OCI-M2 (cell line): ENCODE data around the gene PAQR4.

Source experiments
- DNase-seq: peaks from one replicate; lab custom pipeline; 2025; ENCODE audit not compliant: unreplicated experiment; lab: John Stamatoyannopoulos, UW

PAQR4 gene

DNA sequence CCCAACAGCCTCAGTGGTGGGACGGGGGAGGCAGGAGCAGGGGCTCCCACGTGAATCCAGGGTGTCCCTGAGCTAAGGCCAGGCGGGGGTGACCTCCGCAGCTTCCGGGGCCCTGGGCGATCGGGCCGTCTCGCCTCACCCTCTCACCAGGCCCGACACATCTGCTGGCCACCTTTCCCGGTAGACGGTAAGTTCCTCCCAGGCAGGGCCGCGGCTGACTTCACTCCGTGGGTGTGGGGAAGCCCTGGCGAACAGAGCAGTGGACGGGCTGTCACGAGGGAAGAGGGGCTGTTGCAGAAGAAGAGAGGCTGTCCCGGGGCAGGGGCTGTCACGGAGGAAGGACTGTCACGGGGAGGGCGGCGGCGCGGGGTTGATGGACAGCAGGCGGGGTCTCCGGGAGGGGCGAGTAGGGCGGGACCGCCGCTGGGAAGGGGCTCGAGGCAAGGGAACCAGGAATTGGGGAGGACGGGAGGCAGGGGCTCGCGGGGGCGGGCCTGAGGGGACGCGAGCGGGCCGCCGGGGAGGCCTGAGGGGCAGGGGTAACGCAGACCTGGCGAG, 10.6 kb downstream of the PAQR4 start:
- DNase-seq: no peak

DNA sequence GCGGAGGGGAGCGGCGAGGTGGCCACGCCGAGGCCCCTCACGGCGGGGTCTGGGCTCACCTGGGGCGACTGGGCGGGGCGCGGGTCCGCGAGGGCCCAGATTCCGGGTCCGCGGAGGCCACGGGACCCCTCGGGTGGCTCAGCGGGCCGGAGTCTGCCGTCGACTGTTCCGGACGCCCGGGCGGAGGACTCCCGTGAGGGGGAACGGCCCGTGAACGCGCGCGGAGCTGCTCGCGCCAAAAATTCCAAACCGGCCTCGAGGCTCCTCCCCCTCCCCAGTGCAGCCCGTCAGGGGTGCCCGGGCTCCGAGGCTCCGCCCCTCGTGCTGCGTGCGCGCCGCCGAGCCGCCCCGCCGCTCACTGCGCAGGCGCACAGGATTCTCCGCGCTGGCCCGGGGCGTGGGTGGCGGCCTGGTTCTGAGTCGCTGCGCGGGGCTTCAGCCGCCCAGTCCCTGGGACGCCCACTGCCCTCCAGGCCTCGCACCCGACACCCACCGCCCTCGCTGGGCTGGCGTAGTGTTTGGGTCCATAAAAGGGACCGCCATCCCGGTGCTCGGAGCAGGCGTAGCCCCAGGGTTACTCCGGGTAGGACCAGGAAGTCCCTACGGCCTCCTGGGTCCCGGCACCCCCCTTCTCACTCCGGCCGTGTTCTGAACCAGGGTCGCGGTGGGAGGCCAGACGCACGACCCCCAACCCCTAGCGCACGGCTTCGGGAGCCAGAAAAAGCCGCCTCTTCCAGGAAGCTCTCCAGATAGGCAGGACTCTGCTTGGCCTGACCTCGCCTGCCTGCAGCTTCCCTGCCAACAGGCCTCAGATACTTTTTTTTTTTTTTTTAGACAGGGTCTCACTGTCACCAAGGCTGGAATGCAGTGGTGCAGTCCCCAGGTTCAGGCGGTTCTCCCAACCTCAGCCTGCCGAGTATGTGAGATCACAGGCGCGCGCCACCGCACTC, 11.4 kb downstream of the PAQR4 start, which contains the start of gene PKMYT1:
PKMYT1 (minus strand) TSS at position 220 of the 950 bp plus-strand sequence. CDS start 789 bp downstream, outside the sequence.
- DNase-seq: peak; percentile 41

DNA sequence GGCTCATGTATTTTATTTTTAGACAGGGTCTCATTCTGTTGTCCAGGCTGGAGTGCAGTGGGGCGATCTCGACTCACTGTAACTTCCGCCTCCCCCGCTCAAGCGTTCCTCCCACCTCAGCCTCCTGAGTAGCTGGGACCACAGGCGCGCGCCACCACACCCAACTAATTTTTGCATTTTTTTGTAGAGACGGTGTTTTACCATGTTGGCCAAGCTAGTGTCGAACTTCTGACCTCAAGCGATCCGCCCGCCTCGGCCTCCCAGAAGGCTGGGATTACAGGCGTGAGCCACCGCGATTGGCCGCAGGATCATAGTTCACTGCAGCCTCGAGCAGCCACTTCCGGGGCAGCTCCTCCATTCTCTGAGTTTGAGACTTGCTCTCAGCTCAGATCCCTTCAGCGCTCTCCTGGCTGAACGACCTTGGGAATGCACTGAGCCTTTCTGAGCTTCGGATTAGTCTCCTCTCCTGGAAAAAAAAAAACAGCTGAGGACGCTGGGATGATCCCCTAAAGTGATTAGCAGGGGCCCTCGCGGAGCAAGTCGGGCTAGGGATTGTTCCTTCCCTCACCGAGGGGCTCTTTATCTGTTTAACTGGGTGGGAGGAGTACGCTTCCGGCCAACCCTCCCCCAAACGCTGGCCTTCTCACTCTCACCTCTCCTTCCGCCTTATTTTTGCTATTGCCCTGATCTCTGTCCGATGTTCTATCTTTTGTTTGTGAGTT, 12.2 kb downstream of the PAQR4 start:
- DNase-seq: peak; percentile 24

DNA sequence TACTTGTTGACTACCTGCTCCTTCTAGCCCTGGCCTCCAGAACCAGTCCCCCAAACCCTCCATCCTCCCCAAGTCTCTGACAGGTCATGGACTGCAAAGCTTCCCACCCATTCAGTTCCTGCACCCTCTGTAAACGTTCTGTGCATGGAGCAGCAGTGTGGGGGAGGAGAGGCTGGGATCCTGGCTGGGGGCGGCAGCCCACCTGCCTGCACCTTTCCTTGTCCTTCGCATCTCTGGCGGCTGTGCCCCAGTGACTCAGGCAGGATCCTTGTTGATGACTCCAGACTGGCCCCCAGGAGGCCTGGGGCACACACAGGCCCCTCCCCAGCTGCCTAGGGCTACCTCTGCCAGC, 12.7 kb downstream of the PAQR4 start:
- DNase-seq: no peak

DNA sequence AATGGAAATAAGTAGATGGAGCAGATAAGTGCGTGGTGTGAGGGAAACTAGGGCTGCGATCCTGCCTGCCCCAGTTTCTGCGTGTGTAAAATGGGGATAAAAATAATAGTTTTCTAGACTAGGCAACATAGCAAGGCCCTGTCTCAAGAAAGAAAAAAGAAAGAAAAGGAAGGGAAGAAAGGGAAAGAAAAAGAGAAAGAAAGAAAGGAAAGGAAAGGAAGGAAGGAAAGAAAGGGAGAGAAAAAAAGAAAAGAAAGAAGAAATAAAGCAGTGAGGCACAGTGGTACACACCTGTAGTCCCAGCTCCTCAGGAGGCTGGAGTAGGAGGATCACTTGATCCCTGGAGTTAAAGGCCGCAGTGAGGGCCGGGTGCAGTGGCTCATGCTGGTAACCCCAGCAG, 13.3 kb downstream of the PAQR4 start:
- DNase-seq: no peak

DNA sequence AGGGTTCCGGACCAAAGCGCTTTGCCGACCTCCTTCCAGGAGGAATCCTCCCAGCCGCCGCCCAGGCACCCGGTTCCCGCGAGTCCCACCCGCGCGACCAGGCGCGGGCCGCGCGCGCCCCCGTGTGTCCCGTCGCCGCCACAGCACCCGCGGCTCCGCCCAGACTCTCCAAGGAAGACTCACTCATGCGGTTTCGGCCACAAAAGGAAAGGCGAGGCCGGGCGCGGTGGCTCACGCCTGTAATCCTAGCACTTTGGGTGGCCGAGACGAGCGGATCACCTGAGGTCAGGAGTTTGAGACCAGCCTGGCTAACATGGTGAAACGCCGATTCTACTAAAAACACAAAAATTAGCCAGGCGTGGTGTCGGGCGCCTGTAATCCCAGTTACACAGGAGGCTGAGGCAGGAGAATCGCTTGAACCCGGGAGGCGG, 14.6 kb downstream of the PAQR4 start:
- no peak for DNase-seq

DNA sequence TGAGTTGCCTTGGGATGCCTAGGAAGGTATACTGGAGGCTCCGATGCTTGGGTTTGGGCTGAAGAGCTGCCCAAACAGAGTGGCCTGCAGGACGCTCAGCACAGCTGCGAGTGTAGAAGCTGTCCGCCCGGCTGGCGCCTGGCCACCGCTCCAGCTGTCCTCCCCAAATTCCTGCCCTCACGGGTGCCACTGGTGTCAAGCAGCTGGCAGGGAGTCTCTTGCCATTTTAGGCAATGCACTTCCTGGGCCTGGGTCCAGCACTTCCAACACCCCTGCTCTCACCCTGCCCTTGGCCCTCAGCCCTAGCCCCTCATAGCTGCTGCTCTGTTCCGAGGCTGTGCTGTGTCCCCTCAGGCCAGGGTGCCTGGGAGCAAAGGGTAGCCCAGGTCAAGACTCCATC, 16.3 kb downstream of the PAQR4 start:
- no peak for DNase-seq

DNA sequence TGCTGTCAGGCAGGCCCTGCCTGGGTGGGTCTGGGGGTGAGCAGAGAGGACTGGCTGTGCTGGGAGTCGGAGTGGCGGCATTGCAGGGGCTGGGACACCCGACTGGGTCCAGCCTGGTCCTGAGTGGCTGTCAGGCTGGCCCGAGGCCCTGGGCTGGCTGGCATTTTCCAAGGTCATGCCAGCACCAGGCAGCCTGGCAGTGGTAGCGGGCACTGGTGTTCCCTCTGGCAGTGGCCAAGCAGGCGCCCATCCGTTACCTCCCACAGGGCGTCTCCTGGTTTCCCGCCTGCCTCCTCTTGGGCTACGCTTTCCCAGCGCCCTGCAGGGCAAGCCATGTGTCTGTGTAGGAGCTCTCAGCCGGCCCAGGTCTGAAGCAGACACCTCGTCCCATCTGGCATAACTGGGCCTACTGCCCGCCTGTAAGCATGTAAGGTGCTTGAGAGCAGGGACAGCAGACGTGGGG, 16.8 kb downstream of the PAQR4 start:
- DNase-seq: no peak

DNA sequence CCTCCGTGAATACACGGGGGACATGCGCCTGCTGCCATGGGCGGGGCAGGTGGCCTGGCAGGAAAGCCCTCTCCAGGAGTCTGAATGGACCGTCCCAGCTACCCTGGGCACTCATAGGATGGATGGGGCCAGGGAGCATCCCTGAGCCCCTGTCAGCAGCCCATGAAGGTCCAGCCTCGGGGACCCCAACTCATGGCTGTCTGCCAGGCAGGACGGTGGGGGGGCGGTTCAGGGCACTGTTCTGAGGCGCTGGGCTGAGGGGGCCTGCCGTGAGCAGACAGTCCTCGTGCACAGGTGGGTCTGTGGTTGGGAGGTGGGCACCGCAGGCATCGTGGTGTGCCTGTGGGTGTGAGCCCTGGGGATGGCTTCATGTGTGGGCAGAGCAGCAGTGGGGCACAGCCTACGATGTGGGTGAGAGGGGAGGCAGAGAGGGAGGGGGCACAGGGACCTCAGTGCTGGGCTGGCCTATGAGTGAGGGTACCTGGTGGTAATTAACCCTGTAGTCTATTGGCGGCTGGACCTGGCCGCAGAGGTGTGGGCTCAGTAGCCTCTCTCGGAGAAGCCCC, 17.6 kb downstream of the PAQR4 start:
- DNase-seq: no peak

DNA sequence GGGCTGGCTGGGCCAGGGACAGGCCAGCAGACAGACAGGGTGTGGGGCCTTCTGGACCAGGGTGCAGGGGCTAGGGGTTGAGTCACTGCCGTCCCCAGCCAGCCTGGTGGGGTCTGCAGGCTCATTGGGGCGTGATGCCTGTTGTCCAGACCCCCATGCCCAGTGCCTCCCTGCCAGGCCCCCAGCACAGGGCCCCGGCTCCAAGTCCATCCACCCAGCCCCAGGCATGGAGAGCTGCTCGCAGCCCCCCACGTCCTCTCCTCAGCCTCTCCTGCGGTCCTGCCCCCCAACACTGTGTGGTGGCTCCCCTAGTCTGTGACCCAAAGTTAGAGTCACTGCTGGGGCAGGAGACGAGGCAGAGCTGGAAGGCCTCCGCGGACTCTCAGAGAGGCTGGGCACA, 18.1 kb downstream of the PAQR4 start:
- DNase-seq: no peak

DNA sequence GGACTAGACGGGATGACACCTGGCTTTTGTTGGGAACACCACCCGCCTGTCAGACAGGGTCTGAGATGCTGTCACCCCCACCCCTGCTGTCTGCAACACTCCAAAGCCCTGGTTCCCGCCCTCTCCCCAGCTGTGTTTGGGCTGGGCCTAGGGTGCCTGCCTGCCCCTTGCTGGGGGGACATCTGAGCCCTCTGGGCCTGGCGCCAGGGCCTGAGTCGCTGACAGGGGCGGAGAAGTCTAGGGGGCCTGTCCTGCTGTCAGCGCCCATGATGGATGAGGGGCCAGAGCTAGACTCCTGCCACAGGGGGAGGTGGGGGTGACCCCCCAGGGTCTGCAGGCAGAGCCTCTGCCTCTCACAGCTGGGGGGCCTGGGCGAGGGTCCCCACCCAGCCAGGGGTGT, 18.7 kb downstream of the PAQR4 start:
- no peak for DNase-seq

DNA sequence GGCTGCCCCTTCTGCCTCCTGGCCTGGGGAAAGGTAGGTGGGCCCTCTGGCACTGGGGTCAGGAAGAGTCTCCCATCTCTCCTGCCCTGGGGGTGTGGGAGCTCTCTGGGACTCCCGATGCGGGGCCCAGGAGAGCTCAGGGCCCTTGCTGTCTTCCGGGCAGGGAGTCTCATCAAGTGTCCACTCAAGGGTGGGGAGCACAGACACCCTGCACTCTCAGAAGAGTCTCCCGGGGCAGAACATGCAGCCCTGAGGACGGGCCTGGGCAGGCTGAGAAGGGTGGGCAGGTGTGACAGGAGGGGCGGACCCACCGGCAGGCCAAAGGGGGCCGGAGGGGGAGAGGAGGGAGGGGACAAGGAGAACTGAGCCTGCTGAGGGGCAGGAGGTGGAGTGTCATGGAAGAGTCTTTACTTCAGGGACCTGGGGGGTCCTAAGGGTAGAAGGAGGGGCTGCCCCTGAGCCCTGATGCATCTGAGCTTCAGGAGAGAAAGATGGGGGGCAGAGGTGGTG, 19.5 kb downstream of the PAQR4 start:
- no peak for DNase-seq

DNA sequence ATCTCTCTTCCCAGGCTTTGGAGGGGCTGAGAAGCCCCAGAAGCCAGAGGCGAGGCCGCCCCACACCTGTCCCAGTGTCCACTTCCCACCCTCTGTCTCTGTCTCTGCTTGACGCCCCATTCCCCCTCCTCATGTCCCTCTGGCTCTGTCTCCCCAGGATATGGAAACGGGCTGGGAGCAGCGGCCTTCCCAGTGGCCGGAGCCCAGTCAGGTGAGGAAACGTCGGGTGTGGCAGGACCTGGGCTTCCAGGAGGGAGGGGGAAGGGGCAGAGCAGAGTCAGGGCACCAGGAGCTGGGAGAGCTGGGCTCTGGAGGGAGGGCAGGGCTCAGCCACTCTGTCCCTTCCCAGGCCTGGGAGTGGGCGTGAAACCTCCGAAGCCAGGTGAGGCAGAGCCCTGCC, 21.7 kb downstream of the PAQR4 start:
- no peak for DNase-seq

DNA sequence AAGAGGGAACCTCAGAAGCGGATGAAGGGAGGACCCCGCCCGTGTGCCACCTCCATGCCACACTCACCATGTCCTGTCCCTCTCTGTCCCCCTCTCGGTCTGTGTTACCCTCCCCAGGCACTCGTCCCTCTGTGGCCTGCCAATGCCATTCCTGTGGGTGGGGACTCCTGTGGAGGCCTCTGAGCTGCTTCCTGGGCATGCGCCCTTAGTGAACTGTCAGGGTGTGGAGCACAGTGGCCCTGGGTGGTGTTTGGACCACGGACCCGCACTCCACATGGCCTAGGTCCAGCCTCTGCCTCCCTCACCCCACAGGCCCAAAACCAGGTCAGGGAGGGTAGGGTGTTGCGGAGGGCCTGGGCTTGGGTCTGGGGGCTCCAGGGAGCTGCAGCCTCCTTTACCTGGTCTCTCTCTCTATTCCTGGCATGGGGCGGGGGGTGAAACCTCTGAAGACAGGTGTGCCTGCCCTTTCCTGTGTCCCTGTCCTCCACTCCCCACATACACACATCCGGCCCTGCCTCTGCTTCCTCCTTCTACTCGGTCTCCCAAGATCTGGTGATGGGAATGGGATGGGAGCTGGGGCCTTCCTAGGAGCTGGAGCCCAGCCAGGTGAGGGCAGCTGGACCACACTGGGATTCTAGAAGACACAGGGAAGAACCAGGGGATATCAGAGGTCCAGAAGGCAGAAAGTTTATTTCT, 22.6 kb downstream of the PAQR4 start:
- no peak for DNase-seq

DNA sequence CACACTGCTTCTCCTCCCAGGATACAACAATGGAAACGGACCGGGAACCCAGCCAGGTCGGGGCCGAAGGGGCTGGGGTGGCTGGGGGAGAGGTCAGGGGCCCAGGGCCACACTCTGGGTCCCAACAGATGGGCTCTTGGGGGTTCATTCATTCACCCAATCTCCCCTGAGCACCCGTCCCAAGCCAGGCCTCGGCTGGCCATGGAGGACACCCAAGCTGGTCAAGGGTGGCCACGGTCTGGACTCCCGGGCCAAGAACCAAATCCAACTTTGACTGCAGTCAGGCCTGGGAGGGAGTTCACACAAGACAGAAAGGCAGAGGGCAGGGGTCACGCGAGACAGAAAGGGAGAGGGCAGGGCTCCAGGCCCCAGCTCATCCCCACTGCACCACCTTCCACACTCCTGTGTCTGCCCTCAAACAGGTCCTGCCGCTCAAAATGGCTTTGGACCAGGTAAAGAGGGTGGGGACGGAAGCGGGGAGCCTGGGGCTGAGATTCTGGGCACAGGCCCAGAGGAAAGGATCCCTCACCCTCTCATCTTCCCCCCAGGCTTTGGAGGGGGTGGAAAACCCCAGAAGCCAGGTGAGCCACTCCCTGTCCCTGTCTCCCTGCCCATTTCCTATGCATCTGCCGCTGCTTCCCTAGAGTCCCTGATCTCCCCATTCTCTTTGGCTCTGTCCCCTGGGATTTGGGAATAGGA, 23.4 kb downstream of the PAQR4 start:
- no peak for DNase-seq

DNA sequence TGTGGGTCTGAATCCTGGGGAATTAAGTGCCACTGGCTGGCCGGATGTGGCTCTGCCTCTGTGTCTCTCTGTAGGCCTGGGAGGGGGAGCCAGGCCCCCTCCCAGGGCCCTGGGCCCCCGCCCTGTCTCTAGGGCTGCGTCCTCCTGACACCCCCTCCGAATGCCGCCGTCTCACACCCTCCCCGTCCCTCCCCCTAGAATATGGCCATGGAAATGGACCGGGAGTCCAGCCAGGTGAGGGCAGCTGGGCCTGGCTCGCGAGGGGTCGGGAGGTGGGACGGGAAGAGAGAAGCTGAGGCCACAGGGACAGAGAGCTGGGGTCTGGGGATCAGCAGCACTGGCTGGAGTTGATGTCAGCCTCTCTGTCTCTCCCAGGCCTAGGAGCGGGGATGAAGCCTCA, 27.1 kb downstream of the PAQR4 start:
- no peak for DNase-seq

DNA sequence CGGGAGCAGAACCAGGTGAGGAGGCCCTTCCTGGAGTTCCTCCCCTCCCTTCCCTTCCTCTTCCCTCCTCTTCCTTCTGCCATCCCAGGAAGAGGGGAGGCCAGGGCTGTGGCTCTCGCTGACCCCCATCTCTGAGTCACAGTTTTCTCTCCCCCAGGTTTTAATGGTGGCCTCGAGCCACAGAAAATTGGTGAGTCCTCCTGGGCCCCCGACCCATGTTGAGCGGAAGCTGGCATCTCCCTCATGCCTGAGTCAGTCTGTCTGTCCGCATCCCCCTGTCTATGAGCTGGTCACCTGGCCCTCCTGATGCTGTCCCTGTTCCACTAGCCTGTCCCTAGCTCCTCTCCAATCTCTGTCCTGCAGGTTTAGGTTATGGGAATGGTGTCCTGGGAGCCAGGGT, 30.8 kb downstream of the PAQR4 start:
- no peak for DNase-seq

DNA sequence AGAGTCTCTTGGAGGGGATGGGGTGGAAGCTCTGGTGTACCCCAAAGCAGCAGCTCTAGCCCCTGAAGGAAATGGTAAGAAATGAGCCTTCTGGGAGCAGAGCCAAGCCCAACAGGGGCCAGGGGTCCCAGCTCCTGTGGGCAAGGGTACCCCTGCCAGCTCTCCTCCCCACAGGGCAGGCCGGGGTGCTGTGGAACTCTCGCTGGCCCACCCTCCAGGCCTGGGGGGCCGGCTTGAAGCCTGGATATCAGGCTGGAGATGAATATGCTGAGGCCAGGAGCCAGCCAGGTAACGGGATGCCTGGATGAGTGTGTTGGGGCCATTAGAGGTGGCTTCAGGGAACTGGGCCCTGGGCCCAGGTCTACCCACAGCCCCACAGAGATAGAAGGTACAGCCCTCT, 31.4 kb downstream of the PAQR4 start:
- DNase-seq: no peak

DNA sequence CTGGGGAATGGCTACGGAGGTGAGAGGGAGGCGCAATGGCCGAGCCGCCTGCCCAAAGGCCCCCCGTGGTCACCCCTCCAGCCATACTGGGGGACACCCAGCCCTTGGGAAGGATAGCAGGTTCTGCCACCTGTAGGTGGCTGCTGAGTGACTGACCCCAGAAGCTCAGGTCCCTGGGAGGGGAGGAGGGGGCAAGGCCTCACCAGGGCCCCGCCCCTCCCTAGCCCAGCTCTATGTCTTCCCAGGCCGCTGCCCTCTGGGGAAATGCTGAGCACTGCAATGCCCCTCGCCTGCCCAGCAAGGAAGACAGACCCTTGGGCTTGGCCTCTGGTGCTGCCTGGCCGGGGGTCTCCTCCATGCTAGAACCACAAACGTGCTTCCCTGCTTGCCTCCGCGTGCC, 32.2 kb downstream of the PAQR4 start:
- no peak for DNase-seq
